Amniotic epithelial cell (primary cell): Measurements from ENCODE around the gene RNF225.
"Not testable (repeated sequence)": the region's sequence is repeated elsewhere in the genome, so short reads cannot be mapped to it uniquely, and the experiment has no call there.

Source experiments
- DNase-seq: peaks from one replicate; pipeline ENCODE4 v3.0.0-alpha.2; 2010; ENCODE audit warnings: low read depth

RNF225 gene

DNA sequence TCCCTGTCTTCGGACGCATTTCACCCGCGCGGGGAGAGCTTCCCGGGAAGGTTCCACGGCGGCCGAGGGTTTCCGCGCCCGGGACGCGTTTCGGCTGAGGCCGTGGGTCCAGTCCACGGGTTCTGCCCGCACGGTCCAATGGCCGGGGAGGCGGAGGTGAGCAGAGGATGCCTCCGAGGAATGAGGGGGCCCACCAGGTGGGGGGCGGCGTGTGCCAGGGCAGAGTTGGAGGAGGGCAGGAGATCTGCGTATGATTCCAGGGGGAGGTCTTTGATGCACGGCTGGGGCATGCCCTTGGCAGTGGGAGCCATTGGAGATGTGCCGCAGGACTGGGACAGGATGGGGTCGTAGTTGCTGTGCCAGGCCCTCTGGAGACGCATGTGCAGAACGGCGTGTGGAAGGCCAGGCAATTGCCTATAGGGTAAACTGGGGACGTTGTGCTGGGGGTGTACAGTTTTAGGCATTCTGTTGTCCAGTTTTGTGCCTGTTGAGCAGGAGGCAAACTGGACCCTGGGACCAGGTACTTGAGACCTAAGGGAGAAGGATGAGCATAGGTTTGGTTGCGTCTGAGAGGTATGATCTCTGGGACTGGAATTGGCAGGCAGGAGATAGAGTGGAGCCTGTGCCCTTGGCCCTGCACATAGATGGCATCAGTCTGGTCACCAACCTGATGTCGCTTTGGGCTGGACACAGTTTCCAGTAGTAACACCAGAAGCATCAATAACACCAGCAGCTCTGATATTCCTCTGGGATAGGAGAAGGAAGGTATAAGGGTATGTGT lies 13.7 kb downstream of the RNF225 start:
- no peak for DNase-seq

DNA sequence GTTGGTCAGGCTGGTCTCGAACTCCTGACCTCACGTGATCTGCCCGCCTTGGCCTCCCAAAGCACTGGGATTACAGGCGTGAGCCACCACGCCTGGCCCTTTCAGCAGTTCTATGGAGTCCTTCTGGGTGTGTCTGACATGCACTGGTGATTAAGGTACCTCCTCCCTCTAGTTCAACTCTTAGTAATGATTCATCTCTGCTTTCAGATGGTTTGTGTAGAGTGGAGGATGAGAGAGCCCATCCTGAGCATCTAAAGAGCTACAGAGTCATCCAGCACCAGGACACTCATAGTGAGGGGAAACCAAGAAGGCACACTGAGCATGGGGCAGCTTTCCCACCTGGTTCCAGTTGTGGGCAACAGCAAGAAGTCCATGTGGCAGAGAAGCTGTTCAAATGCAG lies 21.1 kb downstream of the RNF225 start:
- no peak for DNase-seq

DNA sequence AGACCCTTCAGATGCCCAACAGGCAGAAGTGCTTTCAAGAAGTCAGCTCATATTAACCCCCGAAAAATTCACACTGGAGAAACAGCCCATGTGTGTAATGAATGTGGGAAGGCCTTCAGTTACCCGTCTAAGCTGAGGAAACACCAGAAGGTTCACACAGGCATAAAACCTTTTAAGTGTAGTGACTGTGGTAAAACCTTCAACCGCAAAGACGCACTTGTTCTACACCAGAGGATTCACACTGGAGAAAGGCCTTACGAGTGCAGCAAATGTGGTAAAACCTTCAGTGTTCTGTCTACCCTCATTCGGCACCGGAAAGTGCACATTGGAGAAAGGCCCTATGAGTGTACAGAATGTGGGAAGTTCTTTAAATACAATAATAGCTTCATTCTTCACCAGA lies 21.6 kb downstream of the RNF225 start:
- no peak for DNase-seq

DNA sequence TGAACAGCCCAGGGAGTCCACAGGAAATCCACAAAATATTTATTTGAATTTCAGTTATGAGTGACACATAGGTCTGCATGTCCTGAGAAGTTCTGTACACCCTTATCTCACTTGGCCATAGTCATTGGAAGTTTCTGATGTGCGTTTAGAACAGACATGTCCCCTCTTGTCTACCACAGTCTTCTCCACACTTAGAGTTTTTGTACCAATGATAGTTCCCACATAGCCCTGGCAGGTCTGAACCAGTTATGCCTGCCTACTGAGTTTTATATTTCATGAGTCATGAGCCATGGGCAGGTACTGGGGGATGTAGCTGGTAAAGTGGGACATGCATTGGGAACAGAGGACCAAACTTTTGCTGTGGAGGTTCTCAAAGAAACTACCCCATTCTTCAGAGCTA lies 33.2 kb downstream of the RNF225 start:
- DNase-seq: no peak

DNA sequence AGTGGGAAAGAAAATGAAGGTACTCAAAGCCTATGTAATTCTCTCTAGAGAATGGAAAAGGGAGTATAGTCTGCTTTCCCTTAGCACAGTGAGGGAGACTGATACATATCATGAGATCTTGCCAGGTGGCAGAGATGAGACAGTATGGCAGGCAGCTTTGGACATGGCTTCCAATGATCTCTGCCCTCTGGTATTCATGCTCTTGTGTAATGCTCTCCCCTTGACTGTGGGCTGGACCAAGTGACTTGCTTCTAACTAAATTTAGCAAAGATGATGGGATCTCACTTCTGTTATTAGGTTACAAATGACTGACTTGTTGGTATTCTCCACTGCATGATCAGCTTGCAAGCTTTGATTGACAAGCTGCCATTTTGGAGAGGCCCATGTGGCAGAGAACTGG lies 34.3 kb downstream of the RNF225 start:
- DNase-seq: no peak

DNA sequence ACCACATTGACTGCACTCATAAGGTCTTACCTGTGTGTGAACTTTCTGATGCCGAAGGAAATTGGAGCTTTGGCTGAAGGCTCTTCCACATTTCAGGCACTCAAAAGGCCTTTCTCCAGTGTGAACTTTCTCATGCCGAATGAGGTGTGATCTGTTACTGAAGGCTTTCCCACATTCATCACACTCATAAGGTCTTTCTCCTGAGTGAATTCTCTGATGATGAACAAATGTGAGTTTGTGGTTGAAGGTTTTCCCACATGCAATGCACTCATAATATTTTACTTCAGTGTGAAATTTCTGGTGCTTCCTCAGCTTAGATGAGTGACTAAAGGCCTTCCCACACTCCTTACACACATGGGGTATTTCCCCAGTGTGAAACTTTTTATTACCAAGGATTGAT lies 38.8 kb downstream of the RNF225 start:
- DNase-seq: peak; percentile 58

DNA sequence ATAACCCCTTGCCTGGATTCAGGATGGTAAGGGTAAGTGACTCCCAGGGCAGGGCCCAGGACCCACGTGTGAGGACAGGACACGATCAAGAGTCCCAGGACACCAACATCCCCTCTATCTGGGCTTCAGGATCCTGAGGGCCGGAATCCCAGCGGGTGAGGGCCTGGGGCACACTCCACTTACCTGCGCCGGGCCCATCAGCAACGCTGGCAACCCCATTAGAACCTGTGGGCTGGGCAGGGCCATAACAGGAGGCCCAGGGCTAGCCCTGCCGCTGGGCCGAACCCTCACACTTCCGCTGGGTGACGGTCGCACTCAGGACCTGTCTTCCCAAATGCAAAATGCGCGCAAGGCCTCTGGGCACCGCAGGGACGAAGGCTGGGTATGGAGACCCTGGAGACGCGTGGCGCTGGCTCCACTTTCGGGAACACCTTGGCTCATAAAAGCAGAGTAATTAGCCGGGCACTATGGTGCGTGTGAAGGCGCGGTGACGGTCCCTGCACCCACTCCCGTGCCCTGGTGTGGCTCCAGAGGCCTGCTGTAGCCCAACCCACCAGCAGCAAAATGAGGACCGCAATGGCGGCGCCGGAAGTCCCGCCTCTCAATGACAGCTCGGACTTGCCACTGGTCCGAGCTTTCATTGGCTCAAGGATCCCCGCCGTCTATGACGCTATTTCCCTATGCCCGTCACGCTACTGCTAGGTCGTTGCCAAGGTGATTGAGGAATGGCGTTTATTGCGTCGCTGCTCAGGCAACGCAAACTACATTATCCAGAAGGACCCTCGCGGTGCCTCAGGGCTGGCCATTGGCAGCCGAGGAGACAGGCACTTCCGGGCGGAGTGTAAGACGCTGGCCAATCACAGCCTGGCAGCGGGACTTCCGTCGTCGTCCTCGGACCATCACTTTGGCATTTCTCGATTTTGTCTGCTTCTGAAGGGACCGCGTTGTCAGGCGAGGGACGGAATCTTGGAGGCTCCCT lies 44.4 kb downstream of the RNF225 start, which contains the start of gene ZNF132:
TSS of gene ZNF132 (minus strand) at position 578 of the 979 bp plus-strand sequence. CDS start at position 246, 332 bp downstream.
- peak; percentile 100 for DNase-seq

DNA sequence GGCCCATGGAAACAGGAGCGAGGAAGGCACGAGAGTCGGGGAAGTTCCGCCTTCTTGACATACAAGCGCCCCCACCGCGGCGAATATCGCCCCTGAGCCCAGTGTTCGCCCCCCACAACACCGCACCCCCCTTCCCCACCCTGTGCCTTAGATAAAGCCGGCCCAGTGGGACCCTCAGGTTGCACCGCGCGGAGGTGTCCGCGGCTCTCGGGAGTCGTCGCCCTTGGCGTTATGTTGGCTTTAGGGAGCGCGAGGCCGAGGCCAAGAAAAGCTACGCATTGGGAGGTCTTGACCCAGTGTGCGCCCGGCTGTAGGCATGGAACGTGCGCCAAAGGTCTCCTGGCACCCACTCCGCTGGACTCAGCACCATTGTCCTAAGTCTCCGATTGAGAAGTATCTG lies 45.1 kb downstream of the RNF225 start:
- no peak for DNase-seq

DNA sequence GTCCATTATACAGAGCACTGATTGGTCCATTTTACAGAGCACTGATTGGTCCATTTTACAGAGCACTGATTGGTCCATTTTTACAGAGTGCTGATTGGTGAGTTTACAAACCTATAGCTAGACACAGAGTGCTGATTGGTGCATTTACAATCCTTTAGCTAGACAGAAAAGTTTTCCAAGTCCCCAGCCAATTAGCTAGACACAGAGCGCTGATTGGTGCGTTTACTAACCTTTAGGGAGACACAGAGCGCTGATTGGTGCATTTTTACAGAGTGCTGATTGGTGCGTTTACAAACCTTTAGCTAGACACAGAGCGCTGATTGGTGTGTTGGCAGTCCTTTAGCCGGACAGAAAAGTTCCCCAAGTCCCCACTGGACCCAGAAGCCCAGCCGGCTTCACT lies 47.5 kb downstream of the RNF225 start:
- not testable (repeated sequence) for DNase-seq
